Loucy (cell line): ENCODE results near the gene RTF1.
A peak's percentile ranks its signal among the peaks of the same experiment; 100 is the strongest.

ENCODE experiments used
- H2AFZ ChIP-seq: fragments of 200-600 bp; sonication (generic); 2 replicates; pipeline ENCODE4 v1.6.0; 2016; ENCODE audit warnings: antibody characterized with exemption, mild to moderate bottlenecking, low read length, moderate library complexity
- H3F3A ChIP-seq: fragments of 200-600 bp; 2 replicates; pipeline ENCODE4 v1.6.0; 2016; ENCODE audit warnings: antibody characterized with exemption, low read depth, mild to moderate bottlenecking
- H3K27me3 ChIP-seq: fragments of 200-600 bp; sonication (generic); 2 replicates; pipeline ENCODE4 v1.6.1; 2014; ENCODE audit warnings: low read length, mild to moderate bottlenecking; ENCODE audit not compliant: insufficient read depth, poor library complexity, severe bottlenecking
- H3K36me3 ChIP-seq: fragments of 200-600 bp; sonication (generic); 2 replicates; pipeline ENCODE4 v1.6.1; 2016; ENCODE audit warnings: low read length; ENCODE audit not compliant: insufficient read depth
- H3K4me1 ChIP-seq: fragments of 200-600 bp; sonication (generic); 2 replicates; pipeline ENCODE4 v1.5.1; 2014; ENCODE audit warnings: low read length, mild to moderate bottlenecking; ENCODE audit not compliant: insufficient read depth, poor library complexity, severe bottlenecking
- H3K4me2 ChIP-seq: fragments of 200-600 bp; sonication (generic); 2 replicates; pipeline ENCODE4 v1.6.0; 2014; ENCODE audit warnings: antibody characterized with exemption, low read length, low read depth, mild to moderate bottlenecking; ENCODE audit not compliant: poor library complexity, severe bottlenecking
- H3K4me3 ChIP-seq: fragments of 200-600 bp; sonication (generic); 2 replicates; pipeline ENCODE4 v1.5.1; 2014; ENCODE audit warnings: low read length, mild to moderate bottlenecking, mixed read lengths; ENCODE audit not compliant: poor library complexity, severe bottlenecking
- H3K79me2 ChIP-seq: fragments of 200-600 bp; sonication (generic); 2 replicates; pipeline ENCODE4 v1.6.1; 2014; ENCODE audit warnings: low read length; ENCODE audit not compliant: insufficient read depth
- H3K9ac ChIP-seq: fragments of 200-600 bp; sonication (generic); 2 replicates; pipeline ENCODE4 v1.6.0; 2014; ENCODE audit warnings: mild to moderate bottlenecking, low read depth, low read length, moderate library complexity; ENCODE audit not compliant: poor library complexity, severe bottlenecking
- H3K9me2 ChIP-seq: fragments of 200-600 bp; sonication (generic); replicated peaks from 2 replicates; pipeline ENCODE4 v1.6.1; 2016; ENCODE audit warnings: low read depth, low read length, mixed read lengths
- H3K9me3 ChIP-seq: fragments of 200-600 bp; sonication (generic); 2 replicates; pipeline ENCODE4 v1.6.1; 2014; ENCODE audit warnings: mild to moderate bottlenecking, antibody characterized with exemption, low read length, low read depth; ENCODE audit not compliant: insufficient read depth
- H4K20me1 ChIP-seq: fragments of 200-600 bp; sonication (generic); 2 replicates; pipeline ENCODE4 v1.6.0; 2014; ENCODE audit warnings: antibody characterized with exemption, low read length, mild to moderate bottlenecking; ENCODE audit not compliant: insufficient read depth, poor library complexity, severe bottlenecking
- CTCF ChIP-seq: fragments of 200-600 bp; sonication (generic); conservative IDR thresholded peaks from 2 replicates; pipeline ENCODE4 v1.5.1; 2014; ENCODE audit warnings: mild to moderate bottlenecking, antibody characterized with exemption, low read length
- EZH2phosphoT487 ChIP-seq: fragments of 200-600 bp; IDR thresholded peaks from 2 replicates; pipeline ENCODE4 v1.6.1; 2018; ENCODE audit warnings: antibody characterized with exemption, mild to moderate bottlenecking, moderate library complexity, borderline replicate concordance

Gene RTF1

GRCh38 chr15:41499109-41499851, 82.4 kb downstream of the RTF1 start:
- H3K4me1 ChIP-seq, result peaks cover 9% of the 10 kb centered on the region
- no peaks in the 10 kb centered on the region for H3K9me2 ChIP-seq
- no peaks in the 10 kb centered on the region for H3K9me3 ChIP-seq
- H3K36me3 ChIP-seq, result no peaks in the 10 kb centered on the region
- H3K9ac ChIP-seq, result no peak overlapping the region
- TF ChIP-seq CTCF (no peak), EZH2phosphoT487 (no peak)
- no peaks in the 10 kb centered on the region for H3K27me3 ChIP-seq
- H3K4me3 ChIP-seq, result no peak overlapping the region
- H3K79me2 ChIP-seq, result no peaks in the 10 kb centered on the region
- H4K20me1 ChIP-seq, result no peaks in the 10 kb centered on the region
- no peaks in the 10 kb centered on the region for H3F3A ChIP-seq
- H2AFZ ChIP-seq, result no peak overlapping the region
- H3K4me2 ChIP-seq, result no peak overlapping the region

- no peaks in the 10 kb centered on the region for H3K79me2 ChIP-seq
- no peaks in the 10 kb centered on the region for H3K36me3 ChIP-seq
- H3K4me1 ChIP-seq, result peaks cover 9% of the 10 kb centered on the region
- H3K4me2 ChIP-seq, result no peak overlapping the region
- H3K9me3 ChIP-seq, result no peaks in the 10 kb centered on the region
- no peak overlapping the region for H3K4me3 ChIP-seq
- H3F3A ChIP-seq, result no peaks in the 10 kb centered on the region
- no peaks in the 10 kb centered on the region for H3K27me3 ChIP-seq
- TF ChIP-seq CTCF (no peak), EZH2phosphoT487 (no peak)
- H2AFZ ChIP-seq, result no peak overlapping the region
- no peaks in the 10 kb centered on the region for H4K20me1 ChIP-seq
- no peak overlapping the region for H3K9ac ChIP-seq
- H3K9me2 ChIP-seq, result no peaks in the 10 kb centered on the region
These were observed 84.5 kb downstream of the RTF1 start for GRCh38 chr15:41501191-41501917.

- H3K4me3 ChIP-seq, result peak overlapping the region; percentile 53
- H4K20me1 ChIP-seq, result no peaks in the 10 kb centered on the region
- H3K9ac ChIP-seq, result peak overlapping the region; percentile 60
- H3F3A ChIP-seq, result no peaks in the 10 kb centered on the region
- no peaks in the 10 kb centered on the region for H3K9me3 ChIP-seq
- no peaks in the 10 kb centered on the region for H3K9me2 ChIP-seq
- H3K4me1 ChIP-seq, result peaks cover 9% of the 10 kb centered on the region
- H3K4me2 ChIP-seq, result peak overlapping the region; percentile 50
- TF ChIP-seq CTCF (no peak), EZH2phosphoT487 (no peak)
- H3K36me3 ChIP-seq, result no peaks in the 10 kb centered on the region
- no peaks in the 10 kb centered on the region for H3K79me2 ChIP-seq
- no peaks in the 10 kb centered on the region for H3K27me3 ChIP-seq
- no peak overlapping the region for H2AFZ ChIP-seq
These were observed 85.3 kb downstream of the RTF1 start for GRCh38 chr15:41501931-41502794.
